Inferior parietal cortex (tissue), 1 donor: ENCODE data around the gene RAB14.
"Not testable (repeated sequence)": the region's sequence is repeated elsewhere in the genome, so short reads cannot be mapped to it uniquely, and the experiment has no call there.

Experiments
- DNase-seq: peaks from one replicate; pipeline ENCODE4 v3.0.0-alpha.2; 2016; ENCODE audit errors: extremely low spot score

Gene RAB14

GRCh38 chr9:121156263-121156731 lies 45.4 kb downstream of the RAB14 start:
- peak; percentile 37 for DNase-seq

GRCh38 chr9:121154782-121155181 lies 46.9 kb downstream of the RAB14 start:
- no peak for DNase-seq

- no peak for DNase-seq
Observed at GRCh38 chr9:121153642-121154041, 48.0 kb downstream of the RAB14 start.

- DNase-seq = no peak
Observed at GRCh38 chr9:121150188-121150587, 51.5 kb downstream of the RAB14 start.

GRCh38 chr9:121144482-121144881 lies 57.2 kb downstream of the RAB14 start:
- no peak for DNase-seq

GRCh38 chr9:121143771-121144170 lies 57.9 kb downstream of the RAB14 start:
- DNase-seq = no peak

GRCh38 chr9:121141706-121142105 lies 60.0 kb downstream of the RAB14 start:
- no peak for DNase-seq

GRCh38 chr9:121141306-121141705 lies 60.4 kb downstream of the RAB14 start:
- no peak for DNase-seq

- DNase-seq = no peak
Observed at GRCh38 chr9:121140162-121140561, 61.5 kb downstream of the RAB14 start.

GRCh38 chr9:121138973-121139372 lies 62.7 kb downstream of the RAB14 start:
- no peak for DNase-seq

- DNase-seq = no peak
Observed at GRCh38 chr9:121138561-121138960, 63.1 kb downstream of the RAB14 start.

- DNase-seq = no peak
Observed at GRCh38 chr9:121135642-121136041, 66.0 kb downstream of the RAB14 start.

- DNase-seq = no peak
Observed at GRCh38 chr9:121133104-121133816, 68.4 kb downstream of the RAB14 start.

- not testable (repeated sequence) for DNase-seq
Observed at GRCh38 chr9:121129384-121129783, 72.3 kb downstream of the RAB14 start.
